Thoracic aorta (tissue), 2 donors: ENCODE data around the gene MRPL27. TPM values are rescaled to one million over a fixed set of nuclear protein-coding genes. Genes with fewer than 3 reads are reported as not detected.

Experiments used
- ATAC-seq: fragments of 150-250 bp; one replicate; pipeline ENCODE4 v1.8.0; 2017; ENCODE audit warnings: low read depth; ENCODE audit not compliant: insufficient number of reproducible peaks, low FRiP score
- DNase-seq: peaks from one replicate; pipeline ENCODE4 v3.0.0-alpha.2; 2020; ENCODE audit warnings: low spot score
- H3K27ac ChIP-seq, 2 donors: fragments of 200-600 bp; sonication (generic); 1 replicate in 1 of 2; 2 replicates in 1 of 2; pipeline ENCODE4 v1.5.1; 2016; ENCODE audit warnings: mild to moderate bottlenecking in 2 of 2, moderate library complexity in 2 of 2
- H3K27me3 ChIP-seq: fragments of 200-600 bp; sonication (generic); replicated peaks from 2 replicates; pipeline ENCODE4 v1.6.0; 2016; ENCODE audit warnings: mild to moderate bottlenecking; ENCODE audit not compliant: insufficient read depth
- H3K36me3 ChIP-seq: fragments of 200-600 bp; sonication (generic); one replicate; pipeline ENCODE4 v1.5.1; 2016
- H3K4me1 ChIP-seq, 2 donors: fragments of 200-600 bp; sonication (generic); 1 replicate in 1 of 2; 2 replicates in 1 of 2; pipeline versions ENCODE4 v1.5.1 to v1.6.0; 2016; ENCODE audit warnings: low read depth in 2 of 2, mild to moderate bottlenecking in 1 of 2; ENCODE audit not compliant: control insufficient read depth in 1 of 2
- H3K4me3 ChIP-seq: fragments of 200-600 bp; sonication (generic); 2 replicates; pipeline ENCODE4 v1.5.1; 2016; ENCODE audit warnings: mild to moderate bottlenecking
- H3K9me3 ChIP-seq: fragments of 200-600 bp; sonication (generic); 2 replicates; pipeline ENCODE4 v1.5.1; 2016
- CTCF ChIP-seq: fragments of 200-600 bp; sonication (generic); IDR thresholded peaks from one replicate; pipeline ENCODE4 v1.5.1; 2019; ENCODE audit warnings: antibody characterized with exemption
- total RNA-seq, 2 donors: library from RNA; depleted of rRNA; stranded (reverse); fragments of >200 nt; gene quantifications; one replicate each; pipeline versions ENCODE4 v1.1.0 to v1.2.3, GENCODE V29; 2016

MRPL27 gene
- total RNA-seq, 2 donors from 2014 or later, result 17.1 to 42.9 TPM

GRCh38 chr17:50360486-50361115 lies 12.4 kb downstream of the MRPL27 start:
- no peak for TF ChIP-seq CTCF
- ATAC-seq (no peak), DNase-seq (no peak)
- Histone ChIP-seq H3K27me3 (no peaks in the 10 kb centered on the region), H3K27ac (no peak overlapping the region), H3K4me3 (no peak overlapping the region), H3K4me1 (peaks cover 0 to 5% of the 10 kb centered on the region in 2 donors), H3K9me3 (no peaks in the 10 kb centered on the region), H3K36me3 (peaks cover 28% of the 10 kb centered on the region)

- H3K36me3 ChIP-seq, result peaks cover 32% of the 10 kb centered on the region
Measured at GRCh38 chr17:50359998-50360461, 13.0 kb downstream of the MRPL27 start.

GRCh38 chr17:50359005-50359699 lies 13.8 kb downstream of the MRPL27 start:
- H3K36me3 ChIP-seq, result peaks cover 35% of the 10 kb centered on the region
- no peaks in the 10 kb centered on the region for H3K27me3 ChIP-seq
- ATAC-seq, result no peak
- no peaks in the 10 kb centered on the region for H3K9me3 ChIP-seq
- peaks cover 0 to 5% of the 10 kb centered on the region in 2 donors for H3K4me1 ChIP-seq
- no peak for TF ChIP-seq CTCF
- no peak for DNase-seq
- no peak overlapping the region for H3K4me3 ChIP-seq
- H3K27ac ChIP-seq, result no peak overlapping the region

More at GRCh38 chr17:50359998-50360461, 13.0 kb downstream of the MRPL27 start:
- Histone ChIP-seq H3K27me3 (no peaks in the 10 kb centered on the region), H3K27ac (no peak overlapping the region), H3K4me1 (peaks cover 0 to 5% of the 10 kb centered on the region in 2 donors), H3K4me3 (no peak overlapping the region), H3K9me3 (no peaks in the 10 kb centered on the region)
- ATAC-seq, result no peak
- no peak for TF ChIP-seq CTCF
- no peak for DNase-seq

- no peak for TF ChIP-seq CTCF
- Histone ChIP-seq H3K36me3 (peaks cover 39% of the 10 kb centered on the region), H3K4me1 (peaks cover 0 to 5% of the 10 kb centered on the region in 2 donors), H3K27ac (no peak overlapping the region), H3K4me3 (no peak overlapping the region), H3K27me3 (no peaks in the 10 kb centered on the region), H3K9me3 (no peaks in the 10 kb centered on the region)
- ATAC-seq, result no peak
- DNase-seq, result no peak
Measured at GRCh38 chr17:50358177-50358576, 14.8 kb downstream of the MRPL27 start.

GRCh38 chr17:50356892-50357510 lies 16.0 kb downstream of the MRPL27 start:
- H3K27me3 ChIP-seq, result no peaks in the 10 kb centered on the region
- TF ChIP-seq CTCF, result no peak
- H3K27ac ChIP-seq, result no peak overlapping the region
- H3K36me3 ChIP-seq, result peaks cover 43% of the 10 kb centered on the region
- H3K4me1 ChIP-seq, result no peaks in the 10 kb centered on the region
- DNase-seq (no peak), ATAC-seq (no peak)
- no peaks in the 10 kb centered on the region for H3K9me3 ChIP-seq
- no peak overlapping the region for H3K4me3 ChIP-seq
